Endothelial cell of umbilical vein (primary cell): ENCODE data around the gene EHMT1.

Experiments
- MYC ChIP-seq: IDR thresholded peaks from one replicate; pipeline ENCODE4 v1.6.1; 2011; ENCODE audit warnings: mild to moderate bottlenecking, low read depth, low read length
- POLR2A ChIP-seq: IDR thresholded peaks from 2 replicates; pipeline ENCODE4 v1.6.1; 2012; ENCODE audit warnings: low read depth, mild to moderate bottlenecking, control low read depth, low read length
- TF ChIP-seq, protein P1 (sequence below), 2 donors: IDR thresholded peaks; 1 replicate in 1 of 2; 2 replicates in 1 of 2; pipeline ENCODE4 v1.5.1; 2011; ENCODE audit warnings: low read length in 2 of 2, mild to moderate bottlenecking in 2 of 2, moderate library complexity in 2 of 2, control low read depth in 1 of 2, inconsistent platforms in 1 of 2, low read depth in 1 of 2; ENCODE audit not compliant: insufficient read depth in 1 of 2; ENCODE audit errors: extremely low read depth in 1 of 2

DNA sequence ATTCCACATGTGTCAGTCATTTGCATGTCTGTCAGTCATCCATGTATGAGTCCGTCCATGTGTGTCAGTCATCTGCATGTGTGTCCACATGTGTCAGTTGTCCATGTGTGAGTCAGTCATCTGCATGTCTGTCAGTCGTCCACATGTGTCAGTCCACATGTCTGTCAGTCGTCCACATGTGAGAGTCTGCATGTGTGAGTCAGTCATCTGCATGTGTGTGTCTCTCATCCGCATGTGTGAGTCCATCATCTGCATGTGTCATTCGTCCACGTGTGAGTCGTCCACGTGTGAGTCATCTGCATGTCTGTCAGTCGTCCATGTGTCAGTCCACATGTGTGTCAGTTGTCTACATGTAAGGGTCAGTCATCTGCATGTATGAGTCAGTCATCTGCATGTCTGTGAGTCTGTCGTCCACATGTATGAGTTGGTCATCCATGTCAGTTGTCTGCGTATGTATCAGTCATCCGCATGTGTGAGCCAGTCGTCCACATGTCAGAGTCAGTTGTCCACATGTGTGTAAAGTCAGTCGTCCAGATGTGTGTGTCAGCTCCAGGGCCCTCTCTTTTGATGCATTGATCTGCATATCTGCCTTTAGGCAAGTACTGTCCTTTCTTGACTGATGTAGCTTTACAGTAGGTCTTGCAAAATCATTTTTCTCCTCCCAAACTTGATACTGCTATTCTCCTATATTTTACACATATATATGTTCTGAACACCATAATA is 186.3 kb downstream of the EHMT1 start:
- TF ChIP-seq MYC (no peak), POLR2A (no peak)
- TF ChIP-seq, protein P1, sequence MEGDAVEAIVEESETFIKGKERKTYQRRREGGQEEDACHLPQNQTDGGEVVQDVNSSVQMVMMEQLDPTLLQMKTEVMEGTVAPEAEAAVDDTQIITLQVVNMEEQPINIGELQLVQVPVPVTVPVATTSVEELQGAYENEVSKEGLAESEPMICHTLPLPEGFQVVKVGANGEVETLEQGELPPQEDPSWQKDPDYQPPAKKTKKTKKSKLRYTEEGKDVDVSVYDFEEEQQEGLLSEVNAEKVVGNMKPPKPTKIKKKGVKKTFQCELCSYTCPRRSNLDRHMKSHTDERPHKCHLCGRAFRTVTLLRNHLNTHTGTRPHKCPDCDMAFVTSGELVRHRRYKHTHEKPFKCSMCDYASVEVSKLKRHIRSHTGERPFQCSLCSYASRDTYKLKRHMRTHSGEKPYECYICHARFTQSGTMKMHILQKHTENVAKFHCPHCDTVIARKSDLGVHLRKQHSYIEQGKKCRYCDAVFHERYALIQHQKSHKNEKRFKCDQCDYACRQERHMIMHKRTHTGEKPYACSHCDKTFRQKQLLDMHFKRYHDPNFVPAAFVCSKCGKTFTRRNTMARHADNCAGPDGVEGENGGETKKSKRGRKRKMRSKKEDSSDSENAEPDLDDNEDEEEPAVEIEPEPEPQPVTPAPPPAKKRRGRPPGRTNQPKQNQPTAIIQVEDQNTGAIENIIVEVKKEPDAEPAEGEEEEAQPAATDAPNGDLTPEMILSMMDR (IDR thresholded peaks at IDR 0.05; ENCODE audit: extremely low read depth in 1 of 2, insufficient read depth in 1 of 2, low read depth in 1 of 2, low read length in 2 of 2): no peak
